Heart right ventricle (tissue), 16 donors: Measurements from ENCODE around the gene GOLM1. TPM values are rescaled to one million over a fixed set of nuclear protein-coding genes. Genes with fewer than 3 reads are reported as not detected.

Experiments used
- ATAC-seq, 8 donors: fragments of 200-7000 bp; cut with Tn5 transposase; one replicate each; pipeline ENCODE4 v1.9.1; 2020; ENCODE audit warnings: mild to moderate bottlenecking in 8 of 8, moderate library complexity in 8 of 8, moderate number of reproducible peaks in 1 of 8
- DNase-seq, 2 donors: peaks; one replicate each; pipeline ENCODE4 v3.0.0-alpha.2; 2020
- H3K27ac ChIP-seq, 10 donors: fragments of 200-600 bp; sonication (generic) in 2 of 10; one replicate each; pipeline versions ENCODE4 v1.5.0 to v1.8.0; 2020 to 2022; ENCODE audit warnings: mild to moderate bottlenecking in 3 of 10
- H3K27me3 ChIP-seq, 7 donors: fragments of 200-600 bp; one replicate each; pipeline ENCODE4 v1.8.0; 2021 to 2022; ENCODE audit warnings: mild to moderate bottlenecking in 2 of 7
- H3K36me3 ChIP-seq, 9 donors: fragments of 200-600 bp; sonication (generic) in 1 of 9; one replicate each; pipeline versions ENCODE4 v1.5.0 to v1.8.0; 2020 to 2022; ENCODE audit warnings: mild to moderate bottlenecking in 2 of 9
- H3K4me1 ChIP-seq, 9 donors: fragments of 200-600 bp; sonication (generic) in 1 of 9; one replicate each; pipeline versions ENCODE4 v1.5.0 to v1.8.0; 2020 to 2022; ENCODE audit warnings: mild to moderate bottlenecking in 4 of 9
- H3K4me3 ChIP-seq, 10 donors: fragments of 200-600 bp; sonication (generic) in 2 of 10; one replicate each; pipeline versions ENCODE4 v1.5.0 to v1.8.0; 2020 to 2022; ENCODE audit warnings: mild to moderate bottlenecking in 7 of 10, moderate library complexity in 2 of 10
- H3K9me3 ChIP-seq, 11 donors: fragments of 200-600 bp in 10 of 11; sonication (generic) in 2 of 11; one replicate each; pipeline versions ENCODE4 v1.5.0 to v1.8.0; 2013 to 2022; ENCODE audit warnings: mild to moderate bottlenecking in 2 of 11, control low read depth in 1 of 11, moderate library complexity in 1 of 11
- WGBS, 2 donors: extraction: QIAGEN DNeasy Blood & Tissue Kit; methylation state at CpG; one replicate each; pipeline ENCODE4 v1.1.7; 2013; ENCODE audit warnings: inconsistent platforms in 1 of 2; 5-methylcytosine and 5-hydroxymethylcytosine counted together
- intact Hi-C, 10 donors: fragments of 100-400 bp; cut with DNase I; formaldehyde crosslinking; loops; one replicate each; pipeline versions ENCODE4 v1.11.1 to v1.14.2; 2022
- polyA plus RNA-seq, 2 donors: library from polyadenylated mRNA; stranded (reverse); fragments of 200-250 nt; gene quantifications; one replicate each; pipeline ENCODE4 v1.2.3, GENCODE V29; 2013
- total RNA-seq, 10 donors: library from RNA; stranded (reverse); fragmentation: NEBNext Ultra II Directional in 3 of 10; extraction: Animal tissue kit (Norgen Biotek cat#: 25700) in 3 of 10; gene quantifications; one replicate each; pipeline versions ENCODE4 v1.2.1 to v1.2.4, GENCODE V29; 2021 to 2023
- TF ChIP-seq, protein P1 (sequence below), 9 donors: fragments of 200-600 bp; sonication (generic) in 2 of 9; IDR thresholded peaks; one replicate each; pipeline versions ENCODE4 v1.5.0 to v1.8.0; 2021 to 2022; ENCODE audit warnings: antibody characterized with exemption in 9 of 9, mild to moderate bottlenecking in 5 of 9, moderate library complexity in 1 of 9
- donor health status: Arrhythmogenic right ventricular cardiomyopathy.
- donor health status: ischemic (EF 13 %, LVEDD 7.1; RV severe dilation, severe dysfunction).
- donor health status: healthy with polysubstance abuse.
- donor health status: DM: no; HTN: yes; CAD: no.
- donor health status: DM: no; HTN: no; CAD: no.
- donor health status: ischemic (EF 25% LVEDD 6.9; RV normal size, moderate dysfunction).
- donor health status: ischemic (EF 25% LVEDD 5.7; RV mildly dilated, moderate dysfunction).
- donor health status: healthy.
- donor health status: DM: yes; HTN: yes; CAD: no.
- donor health status: Ischemic cardiomyopathy.
- donor health status: ischemic (EF 35%, LVEDD 5.7; RV mildly dilated, moderate dysfunction).
- donor health status: nonischemic (EF 11% LVEDD 7.7; RV severe dilation, severe dysfunction).
- donor health status: DM: yes; HTN: yes; CAD: no.
- donor health status: PGD.
- donor health status: ischemic (EF 29% LVEDD 5.4; RV normal size, mild dysfunction).
- donor health status: nonischemic (EF 23%, LVEDD 6.1; RV moderate dilation, normal function).

Gene GOLM1
- total and polyA plus RNA-seq, 12 donors = 2.3 to 15.0 (median 4.1) TPM

DNA sequence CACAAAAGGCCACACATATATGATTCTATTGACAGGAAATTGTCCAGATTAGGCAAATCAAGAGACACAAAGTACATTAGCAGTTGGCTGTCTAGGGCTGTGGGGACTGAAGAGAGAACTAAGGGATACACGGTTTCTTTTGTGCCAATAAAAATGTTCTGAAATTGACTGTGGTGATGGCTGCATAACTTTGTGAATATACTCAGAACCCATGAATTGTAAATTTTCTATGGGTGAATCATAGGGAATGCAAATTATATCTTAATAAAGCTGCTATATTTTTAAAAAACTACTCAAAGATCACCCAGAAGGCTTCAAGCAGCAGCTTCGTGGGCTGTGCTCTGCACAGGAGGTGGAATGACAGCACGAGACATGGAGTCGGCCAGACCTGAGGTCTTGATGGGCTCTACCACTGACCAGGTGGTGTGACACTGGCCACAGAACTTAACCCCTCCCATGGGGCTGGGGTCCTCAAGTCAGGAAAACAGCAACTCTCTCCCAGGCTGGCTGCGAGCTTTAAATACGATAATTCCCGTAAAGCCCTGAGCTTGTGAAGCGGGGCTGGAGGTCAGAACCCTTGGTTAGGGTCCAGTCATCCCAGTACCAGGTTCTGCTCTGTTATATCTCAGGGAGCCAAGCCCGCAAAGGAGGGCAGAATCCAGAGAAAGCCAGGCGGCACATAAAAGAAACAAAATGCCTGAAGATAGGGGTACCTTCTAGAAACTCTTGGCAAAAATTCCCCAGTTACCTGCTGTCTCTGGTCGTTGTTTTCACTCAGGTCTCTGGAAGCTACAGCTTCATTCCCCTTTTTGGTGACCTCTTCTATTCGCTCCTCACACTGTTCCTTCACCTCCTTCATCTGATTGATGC is 59.1 kb downstream of the GOLM1 start:
- Histone ChIP-seq H3K9me3 (no peaks in the 10 kb centered on the region), H3K36me3 (peaks cover 0 to 8% (median 0%) of the 10 kb centered on the region in 9 donors), H3K4me3 (no peak overlapping the region), H3K4me1 (no peaks in the 10 kb centered on the region), H3K27ac (no peak overlapping the region), H3K27me3 (peaks cover 0 to 4% (median 0%) of the 10 kb centered on the region in 7 donors)
- ATAC-seq (no peak), DNase-seq (no peak)
- intact Hi-C loops = no loop called here
- TF ChIP-seq, protein P1, sequence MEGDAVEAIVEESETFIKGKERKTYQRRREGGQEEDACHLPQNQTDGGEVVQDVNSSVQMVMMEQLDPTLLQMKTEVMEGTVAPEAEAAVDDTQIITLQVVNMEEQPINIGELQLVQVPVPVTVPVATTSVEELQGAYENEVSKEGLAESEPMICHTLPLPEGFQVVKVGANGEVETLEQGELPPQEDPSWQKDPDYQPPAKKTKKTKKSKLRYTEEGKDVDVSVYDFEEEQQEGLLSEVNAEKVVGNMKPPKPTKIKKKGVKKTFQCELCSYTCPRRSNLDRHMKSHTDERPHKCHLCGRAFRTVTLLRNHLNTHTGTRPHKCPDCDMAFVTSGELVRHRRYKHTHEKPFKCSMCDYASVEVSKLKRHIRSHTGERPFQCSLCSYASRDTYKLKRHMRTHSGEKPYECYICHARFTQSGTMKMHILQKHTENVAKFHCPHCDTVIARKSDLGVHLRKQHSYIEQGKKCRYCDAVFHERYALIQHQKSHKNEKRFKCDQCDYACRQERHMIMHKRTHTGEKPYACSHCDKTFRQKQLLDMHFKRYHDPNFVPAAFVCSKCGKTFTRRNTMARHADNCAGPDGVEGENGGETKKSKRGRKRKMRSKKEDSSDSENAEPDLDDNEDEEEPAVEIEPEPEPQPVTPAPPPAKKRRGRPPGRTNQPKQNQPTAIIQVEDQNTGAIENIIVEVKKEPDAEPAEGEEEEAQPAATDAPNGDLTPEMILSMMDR (IDR thresholded peaks at IDR 0.05) = no peak
- WGBS, 2 donors = 95 to 96% methylated on average over 12 of the region's 12 CpGs

DNA sequence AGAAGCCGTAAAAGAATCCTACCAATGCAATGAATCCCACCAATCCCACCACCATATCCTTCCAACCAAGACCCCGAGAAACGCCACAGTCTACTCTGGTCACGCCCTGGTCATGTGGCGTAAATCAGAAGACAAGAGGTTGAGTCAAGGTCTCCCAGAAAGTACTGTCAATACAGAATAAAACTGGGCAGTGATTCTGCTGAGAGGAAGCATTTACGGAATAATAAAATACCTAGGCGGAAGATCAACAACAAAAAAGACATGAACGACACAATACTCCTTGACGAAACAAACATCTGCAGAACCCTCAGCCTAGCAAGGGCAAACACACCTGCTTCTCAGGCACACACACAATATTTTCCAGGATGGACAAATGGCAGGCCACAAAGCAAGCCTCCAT is 62.8 kb downstream of the GOLM1 start:
- Histone ChIP-seq H3K4me1 (no peaks in the 10 kb centered on the region), H3K9me3 (no peaks in the 10 kb centered on the region), H3K27ac (no peak overlapping the region), H3K4me3 (no peak overlapping the region), H3K27me3 (peaks cover 0 to 4% (median 0%) of the 10 kb centered on the region in 7 donors), H3K36me3 (peaks cover 0 to 35% (median 0%) of the 10 kb centered on the region in 9 donors)
- DNase-seq (no peak), ATAC-seq (no peak)
- WGBS, 2 donors = 95 to 97% methylated on average over 9 of the region's 9 CpGs
- intact Hi-C loops = no loop called here
- TF ChIP-seq, protein P1 (IDR thresholded peaks at IDR 0.05) = no peak

DNA sequence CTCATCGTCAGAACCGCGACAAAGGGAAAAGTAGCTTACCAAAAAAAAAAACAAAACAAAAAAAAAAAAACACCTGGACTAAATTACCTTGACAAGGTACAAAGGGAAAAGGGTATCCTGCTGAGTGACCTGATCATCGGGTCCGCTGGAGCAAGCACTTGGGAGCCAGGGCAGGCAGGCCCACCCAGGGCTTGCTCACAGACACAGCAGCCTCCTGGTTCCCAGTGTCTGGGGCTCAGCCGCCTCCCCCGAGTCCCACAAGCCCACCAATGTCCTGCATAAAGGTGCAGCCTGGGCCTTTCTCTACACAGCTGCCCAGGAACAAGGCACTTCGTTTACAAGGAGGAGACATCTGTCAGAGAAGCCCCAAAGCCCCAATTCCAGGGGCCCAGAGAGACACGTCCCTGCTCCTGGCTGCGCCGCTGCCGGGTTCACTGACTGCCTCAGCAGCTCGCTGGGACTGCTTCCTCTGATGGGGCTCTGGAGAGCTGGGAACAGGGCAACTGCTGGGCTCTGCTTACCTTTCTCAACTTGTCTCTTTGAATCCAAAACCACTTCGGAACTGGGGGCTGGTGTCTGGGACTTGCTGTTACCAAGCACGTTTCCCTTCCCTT is 63.4 kb downstream of the GOLM1 start:
- intact Hi-C loops = no loop called here
- 93 to 95% methylated on average over 15 of the region's 15 CpGs for WGBS, 2 donors
- DNase-seq (no peak), ATAC-seq (no peak)
- Histone ChIP-seq H3K4me1 (no peaks in the 10 kb centered on the region), H3K4me3 (no peak overlapping the region), H3K9me3 (no peaks in the 10 kb centered on the region), H3K27ac (no peak overlapping the region), H3K36me3 (peaks cover 0 to 35% (median 0%) of the 10 kb centered on the region in 9 donors), H3K27me3 (no peaks in the 10 kb centered on the region)
- TF ChIP-seq, protein P1 (IDR thresholded peaks at IDR 0.05) = no peak

DNA sequence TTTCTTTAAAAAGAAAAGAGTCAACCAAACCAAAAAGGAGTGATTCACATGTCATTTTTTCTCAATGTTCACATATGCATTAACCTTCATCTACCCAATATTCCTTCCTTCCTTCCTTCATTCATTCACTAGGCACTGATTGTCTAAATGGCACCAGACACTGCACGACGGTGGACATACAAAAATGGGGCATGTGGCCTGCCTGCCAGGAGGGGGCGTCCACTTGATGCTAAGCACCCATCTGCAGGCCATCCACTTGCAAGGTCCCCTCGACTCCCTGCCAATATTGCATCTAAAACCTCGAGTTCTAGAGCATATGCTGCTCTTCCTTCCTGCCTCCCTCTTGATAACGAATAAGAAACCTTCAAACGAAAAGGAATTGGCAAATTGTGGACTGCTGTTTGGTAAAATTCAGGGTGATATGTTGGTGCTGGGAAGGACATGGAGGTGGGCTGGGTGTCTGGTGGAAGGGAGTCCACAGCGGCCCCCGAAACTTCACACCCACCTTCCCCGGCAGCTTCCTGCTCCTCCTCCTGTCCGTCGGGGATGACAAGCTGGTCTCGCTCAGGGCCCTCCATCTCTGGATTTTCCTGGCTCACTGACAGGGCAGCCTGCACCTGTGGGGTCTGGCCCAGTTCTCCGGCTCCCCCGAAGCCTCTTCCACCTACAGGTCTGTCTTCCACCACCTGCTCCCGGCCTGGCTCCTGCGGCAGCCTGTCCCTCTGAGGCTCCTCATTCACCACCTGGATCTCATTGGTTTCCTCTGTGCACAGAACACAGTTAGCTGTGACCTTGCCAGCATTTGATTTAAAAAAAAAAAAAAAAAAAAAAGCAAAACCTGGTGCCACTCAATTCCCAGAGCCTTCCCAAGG is 64.3 kb downstream of the GOLM1 start:
- intact Hi-C loops = no loop called here
- no peaks in the 10 kb centered on the region for H3K4me1 ChIP-seq
- no peaks in the 10 kb centered on the region for H3K27me3 ChIP-seq
- TF ChIP-seq, protein P1 (IDR thresholded peaks at IDR 0.05) = peak in 7 of 9 donors; percentile 17 to 45 (median 33)
- 76 to 80% methylated on average over 17 of the region's 17 CpGs for WGBS, 2 donors
- DNase-seq (no peak), ATAC-seq (peak in 1 of 8 donors; percentile 8)
- H3K36me3 ChIP-seq = peaks cover 0 to 35% (median 0%) of the 10 kb centered on the region in 9 donors
- no peak overlapping the region for H3K4me3 ChIP-seq
- no peak overlapping the region for H3K27ac ChIP-seq
- H3K9me3 ChIP-seq = no peaks in the 10 kb centered on the region
